Stimulated activated CD8-positive, alpha-beta memory T cell treated with anti-CD3 and anti-CD28 coated beads, Interleukin-12 subunit alpha, Interleukin-12 subunit beta, amount 100 ng/mL, for 1 hour (primary cell): Measurements from ENCODE around the gene RNF157.
"Not testable (repeated sequence)": the region's sequence is repeated elsewhere in the genome, so short reads cannot be mapped to it uniquely, and the experiment has no call there.

Experiments used
- DNase-seq: peaks from one replicate; pipeline ENCODE4 v3.0.0-alpha.2; 2020; ENCODE audit warnings: low read depth

Gene RNF157

DNA sequence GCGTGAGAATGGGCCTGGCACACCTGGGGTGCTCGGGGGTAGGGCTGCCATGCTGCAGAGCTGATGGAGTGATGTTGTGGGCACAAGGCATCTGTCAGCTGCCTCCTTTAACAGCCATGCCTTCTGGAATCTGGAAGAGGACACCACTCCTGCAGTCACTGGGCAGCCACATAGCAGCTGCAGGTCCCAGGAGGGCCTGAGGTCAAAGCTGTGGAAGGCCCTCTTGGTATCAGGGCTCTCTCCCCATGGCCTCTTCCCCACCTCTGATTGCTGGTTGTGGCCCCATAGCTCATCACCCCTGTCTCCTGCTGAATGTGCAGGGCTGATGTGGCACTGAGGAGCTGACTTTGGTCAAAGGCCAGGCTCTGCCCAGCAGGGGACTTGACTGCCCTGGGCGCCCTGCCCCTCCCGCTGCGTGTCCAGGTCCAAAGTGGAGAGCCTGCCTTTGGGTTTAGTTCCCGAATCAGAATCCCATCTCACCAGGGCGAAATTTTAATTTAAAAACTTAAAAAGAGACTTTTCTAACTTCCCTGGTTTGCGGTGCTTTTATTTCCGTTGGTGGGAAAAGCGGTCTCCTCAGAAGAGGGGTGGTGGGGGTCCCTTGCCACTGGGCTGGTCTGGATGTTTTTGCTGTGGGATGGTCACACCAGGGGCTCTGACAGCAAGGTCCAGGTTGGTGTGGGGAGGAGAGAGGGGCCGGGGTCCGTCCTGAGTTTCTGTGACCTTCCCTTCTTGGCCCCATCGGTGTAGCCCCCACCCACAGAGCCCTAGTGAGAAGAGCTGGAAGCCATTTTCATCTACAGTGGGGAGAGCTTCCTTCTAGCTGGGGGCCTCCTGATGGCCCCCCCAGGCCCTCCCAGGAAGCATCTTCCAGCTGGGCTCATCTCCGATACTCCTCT, 30.7 kb upstream of the RNF157 start:
- DNase-seq, result no peak

DNA sequence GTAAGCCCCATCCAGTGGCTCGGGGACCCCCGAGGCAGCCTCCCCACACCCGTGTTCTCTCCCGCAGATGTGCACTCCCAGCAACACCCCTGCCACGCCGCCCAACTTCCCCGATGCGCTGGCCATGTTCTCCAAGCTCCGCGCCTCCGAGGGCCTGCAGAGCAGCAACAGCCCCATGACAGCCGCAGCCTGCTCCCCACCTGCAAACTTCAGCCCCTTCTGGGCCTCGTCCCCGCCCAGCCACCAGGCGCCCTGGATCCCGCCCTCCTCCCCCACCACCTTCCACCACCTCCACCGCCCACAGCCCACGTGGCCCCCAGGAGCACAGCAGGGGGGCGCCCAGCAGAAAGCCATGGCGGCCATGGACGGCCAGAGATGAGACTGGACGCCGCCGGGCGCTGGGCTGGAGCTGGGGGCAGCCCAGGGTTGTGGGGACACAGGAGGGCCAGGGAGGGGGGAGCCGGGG, 29.9 kb upstream of the RNF157 start:
- DNase-seq, result no peak

DNA sequence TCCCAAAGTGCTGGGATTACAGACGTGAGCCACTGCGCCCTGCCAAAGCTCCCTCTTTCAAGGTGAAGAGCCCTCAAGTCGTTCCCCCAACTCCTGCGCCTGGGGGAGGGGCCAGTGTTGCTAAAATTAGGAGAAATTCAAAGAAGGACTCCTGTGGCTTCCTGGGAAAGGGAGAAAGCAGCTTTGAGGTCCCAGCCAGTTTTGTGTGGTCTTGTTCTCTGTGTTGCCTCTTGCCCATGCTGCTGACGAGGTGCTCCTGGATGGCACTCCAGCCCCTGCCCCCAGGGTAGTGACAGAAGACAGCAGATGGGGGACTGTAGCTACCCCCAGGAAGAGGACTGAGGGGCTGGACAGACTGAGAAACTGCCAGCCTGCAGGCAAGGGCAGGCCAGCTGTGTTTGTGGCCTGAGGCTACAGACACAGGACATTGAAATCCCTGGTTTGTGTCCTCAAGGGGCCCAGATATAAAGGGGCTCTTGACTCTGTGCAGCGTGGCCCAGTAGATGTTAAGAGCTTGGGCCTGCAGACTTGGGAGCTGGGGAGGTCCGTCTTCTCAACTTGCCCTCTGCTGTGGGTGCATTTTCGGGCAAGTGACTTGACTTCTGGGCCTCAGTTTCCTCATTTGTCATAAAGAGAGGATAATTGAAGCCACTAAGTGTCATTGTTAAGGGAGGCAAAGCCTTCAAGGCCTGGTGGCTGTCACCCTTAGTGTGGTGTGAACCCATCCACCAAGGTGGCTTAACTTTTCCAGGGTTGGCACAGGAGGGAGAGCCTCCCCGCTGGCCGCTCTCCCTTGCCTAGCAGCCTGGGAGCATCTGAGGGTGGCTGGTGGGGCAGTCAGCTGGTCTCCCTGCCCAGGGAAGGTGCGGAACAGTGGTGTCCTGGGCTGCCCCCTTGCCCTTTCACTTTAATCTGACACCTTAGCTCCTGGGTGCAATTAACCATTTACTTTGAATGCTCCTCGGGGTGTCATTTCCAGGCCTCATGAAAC, 29.0 kb upstream of the RNF157 start:
- no peak for DNase-seq

DNA sequence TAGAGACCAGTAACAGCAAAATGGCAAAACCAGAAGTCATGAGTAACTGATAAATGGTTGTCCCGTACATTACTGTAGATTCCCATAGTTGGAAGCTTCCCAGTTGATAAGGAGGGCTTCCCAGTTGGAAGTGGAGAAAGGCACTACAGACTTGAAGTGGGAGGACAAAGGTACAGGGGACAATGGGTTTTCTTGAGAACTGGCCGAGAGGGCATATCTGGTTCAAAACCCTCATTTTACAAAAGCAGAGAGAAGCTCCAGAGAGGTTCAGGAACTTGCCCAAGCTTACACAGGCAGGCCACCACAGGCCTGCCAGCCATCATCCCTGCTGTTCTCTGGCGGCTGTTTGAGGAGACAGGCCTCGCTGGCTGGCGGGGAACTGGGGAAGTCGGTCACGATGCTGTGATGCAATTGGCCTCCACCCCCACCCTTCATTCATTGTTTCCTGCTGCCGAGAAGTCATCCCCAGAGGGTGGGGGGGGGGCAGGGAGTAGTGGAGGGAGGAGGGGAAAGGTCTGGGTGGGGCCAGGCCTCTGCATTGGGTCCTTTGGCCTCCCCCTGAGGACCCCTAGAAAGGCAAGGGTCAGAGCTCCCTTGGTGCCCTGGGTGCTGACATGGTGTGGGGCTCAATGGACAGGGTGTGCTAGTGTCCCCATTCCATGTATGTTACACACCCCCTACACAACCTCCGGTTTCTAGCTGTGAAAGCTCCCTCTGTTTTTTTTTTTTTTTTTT, 27.9 kb upstream of the RNF157 start:
- peak; percentile 49 for DNase-seq

DNA sequence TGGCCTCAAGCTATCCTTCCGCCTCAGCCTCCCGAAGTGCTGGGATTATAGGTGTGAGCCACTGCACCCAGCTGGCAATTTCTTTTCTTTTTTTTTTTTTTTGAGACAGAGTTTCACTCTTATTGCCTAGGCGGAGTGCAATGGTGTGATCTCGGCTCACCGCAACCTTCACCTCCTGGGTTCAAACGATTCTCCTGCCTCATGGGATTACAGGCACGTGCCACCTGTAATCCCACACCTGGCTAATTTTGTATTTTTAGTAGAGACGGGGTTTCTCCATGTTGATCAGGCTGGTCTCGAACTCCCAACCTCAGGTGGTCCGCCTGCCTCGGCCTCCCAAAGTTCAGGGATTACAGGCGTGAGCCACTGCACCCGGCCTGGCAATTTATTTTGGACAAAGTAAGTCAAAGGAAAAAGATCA, 27.3 kb upstream of the RNF157 start:
- DNase-seq, result not testable (repeated sequence)

DNA sequence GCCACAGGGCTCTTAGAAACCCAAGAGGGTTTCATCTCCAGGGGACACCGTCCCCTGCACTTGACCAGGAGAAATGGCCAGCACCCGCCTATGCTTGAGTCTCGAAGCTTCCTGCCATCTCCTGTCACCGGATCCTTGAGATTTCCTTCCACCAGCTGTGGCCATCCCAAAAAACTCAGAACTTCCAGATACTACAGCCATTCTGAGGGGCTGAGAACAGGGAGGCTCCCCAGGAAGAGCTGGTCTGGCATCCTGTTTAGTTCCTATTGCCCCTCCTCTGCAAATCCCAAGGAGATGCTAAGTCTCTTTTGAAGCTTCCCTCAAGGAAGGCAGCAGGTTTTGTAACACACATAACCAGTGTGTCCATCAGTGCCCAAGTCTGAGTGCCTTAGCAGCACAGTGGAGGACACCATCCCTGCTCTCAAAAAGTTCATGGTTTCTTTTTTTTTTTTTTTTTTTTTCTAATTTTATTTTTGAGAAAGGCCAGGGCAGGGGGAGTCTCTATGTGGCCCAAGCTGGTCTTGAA, 26.8 kb upstream of the RNF157 start:
- no peak for DNase-seq

DNA sequence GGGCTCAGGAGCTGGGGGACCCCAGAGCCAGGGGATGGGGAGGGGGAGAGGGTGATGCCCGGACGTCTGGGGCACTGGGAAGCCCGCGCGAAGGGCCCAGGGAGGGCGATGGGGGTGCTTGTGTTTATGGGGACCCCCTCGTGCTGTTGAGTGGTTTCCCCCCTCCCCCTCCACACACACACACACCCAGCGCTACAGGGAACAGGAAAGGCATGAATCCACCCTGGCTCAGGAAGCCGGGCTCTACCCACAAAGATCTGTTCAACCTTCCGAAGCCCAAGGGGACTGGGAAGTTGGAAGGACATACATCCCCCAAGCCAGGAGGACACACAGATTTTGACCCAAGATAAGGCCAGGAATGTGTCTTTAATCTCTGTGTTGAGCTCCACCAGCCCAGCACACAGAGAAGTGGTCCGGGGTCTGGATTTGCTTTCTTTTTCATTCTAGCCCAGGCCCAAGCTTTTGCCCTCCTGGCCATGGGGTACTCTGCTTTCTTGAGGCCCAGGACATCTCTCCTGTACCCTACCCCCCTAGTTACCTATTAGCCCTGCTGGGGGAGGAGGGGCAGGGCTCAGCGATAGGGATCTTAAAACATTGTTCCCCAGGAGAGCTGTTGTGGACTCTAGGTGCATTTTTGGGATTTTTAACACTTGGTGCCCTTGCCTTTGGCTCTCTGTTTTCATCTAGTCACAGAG, 26.1 kb upstream of the RNF157 start:
- DNase-seq, result no peak

DNA sequence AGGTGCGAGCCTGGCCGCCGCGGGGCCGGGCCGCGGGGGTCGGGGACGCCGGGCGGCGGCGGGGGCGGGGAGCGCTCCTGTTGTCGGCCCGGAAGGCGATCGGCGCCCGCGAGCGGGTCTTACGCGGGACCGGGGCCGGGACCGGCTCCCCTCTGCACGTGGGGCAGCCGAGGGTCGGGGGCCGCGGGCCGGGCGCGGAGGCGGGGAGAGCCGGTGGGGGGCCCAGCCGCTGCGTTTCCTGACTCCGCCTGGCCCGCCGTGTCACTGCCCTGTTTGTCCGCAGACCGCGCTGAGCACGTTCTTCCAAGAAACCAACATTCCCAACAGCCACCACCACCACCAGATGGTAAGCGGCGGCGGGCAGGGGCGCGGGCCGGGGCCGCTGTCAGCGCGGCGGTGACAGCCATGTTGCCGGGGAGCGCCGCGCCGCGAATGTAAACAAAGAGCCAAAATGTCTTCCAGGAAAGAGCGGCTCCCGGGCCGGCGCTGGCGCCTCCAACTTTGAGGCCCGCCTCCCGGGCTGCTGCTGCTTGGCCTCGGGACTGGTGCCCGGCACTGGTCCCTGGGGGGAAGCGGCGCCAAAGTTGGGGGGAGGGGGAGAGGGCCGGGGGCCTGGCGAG, 25.4 kb upstream of the RNF157 start:
- DNase-seq, result no peak

DNA sequence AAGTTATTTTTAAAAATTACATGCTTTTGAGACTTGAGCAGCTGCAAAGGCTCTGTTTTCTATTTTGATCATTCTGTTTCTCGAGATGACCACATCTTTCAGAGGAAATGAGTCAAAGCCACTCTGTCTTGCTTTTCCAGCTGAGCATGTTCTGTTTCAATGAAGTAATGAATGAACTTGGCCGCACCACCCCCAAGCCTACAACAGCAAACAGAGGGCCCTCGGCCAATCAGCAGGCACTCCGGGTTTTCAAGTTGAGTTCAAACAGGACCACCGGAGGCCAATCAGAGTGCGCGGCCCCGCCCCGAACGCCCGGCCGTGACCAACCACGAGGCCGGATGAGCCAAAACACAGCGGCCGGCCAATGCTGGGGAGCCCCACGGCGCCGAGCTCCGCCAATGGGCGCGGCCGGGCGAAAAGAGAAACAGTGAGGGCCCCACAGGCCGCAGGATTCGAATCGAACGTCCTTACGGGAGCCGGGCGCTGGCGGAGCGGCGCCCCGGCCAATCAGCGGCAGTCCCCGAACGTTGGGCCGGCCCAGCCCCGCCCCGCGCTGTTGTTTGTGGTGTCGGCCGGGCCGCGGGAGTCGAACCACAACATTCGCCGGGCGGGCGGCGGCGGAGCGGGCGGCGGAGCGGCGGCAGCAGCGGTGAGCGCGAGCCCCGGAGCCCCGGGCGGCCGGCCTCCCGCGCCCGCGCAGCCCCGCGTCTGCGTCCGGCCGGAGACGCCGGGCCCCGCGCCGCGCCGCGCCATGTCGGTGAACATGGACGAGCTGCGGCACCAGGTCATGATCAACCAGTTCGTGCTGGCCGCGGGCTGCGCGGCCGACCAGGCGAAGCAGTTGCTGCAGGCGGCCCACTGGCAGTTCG, 24.7 kb upstream of the RNF157 start, which contains the start of gene UBALD2:
Gene UBALD2, plus strand, starts transcription at position 594 of the 869 bp plus-strand sequence. Its CDS starts 158 bp downstream, at position 752.
- DNase-seq, result peak; percentile 98

DNA sequence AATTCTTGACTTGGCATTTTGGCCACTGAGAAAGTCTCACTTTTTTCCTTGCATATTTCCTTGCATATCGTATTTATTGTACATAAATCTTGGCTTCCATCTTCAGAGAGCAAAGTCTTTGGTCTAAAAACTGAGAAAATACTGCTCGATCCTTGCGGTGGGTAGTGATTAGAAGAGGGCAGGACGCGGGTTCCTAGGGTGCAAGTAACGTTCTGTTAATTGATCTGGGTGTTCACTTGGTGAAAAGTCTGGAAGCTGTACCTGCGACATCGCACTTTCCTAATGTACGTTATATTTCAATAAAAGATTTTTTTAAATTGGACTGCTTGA, 24.1 kb upstream of the RNF157 start:
- no peak for DNase-seq

DNA sequence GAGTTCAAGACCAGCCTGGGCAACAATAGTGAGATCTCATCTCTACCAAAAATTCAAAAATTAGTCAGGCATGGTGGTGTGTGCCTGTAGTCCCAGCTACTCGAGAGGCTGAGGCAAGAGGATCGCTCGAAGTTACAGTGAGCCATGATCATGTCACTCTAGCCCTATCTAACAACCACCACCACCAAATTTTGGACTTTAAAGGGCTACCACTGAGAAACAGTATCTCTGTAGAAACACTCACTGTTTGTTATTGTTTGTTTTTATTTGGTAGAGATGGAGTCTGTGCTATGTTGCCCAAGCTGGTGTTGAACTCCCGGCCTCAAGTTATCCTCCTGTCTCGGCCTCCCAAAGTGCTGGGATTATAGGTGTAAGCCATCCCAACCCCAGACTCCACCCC, 23.6 kb upstream of the RNF157 start:
- DNase-seq, result no peak

DNA sequence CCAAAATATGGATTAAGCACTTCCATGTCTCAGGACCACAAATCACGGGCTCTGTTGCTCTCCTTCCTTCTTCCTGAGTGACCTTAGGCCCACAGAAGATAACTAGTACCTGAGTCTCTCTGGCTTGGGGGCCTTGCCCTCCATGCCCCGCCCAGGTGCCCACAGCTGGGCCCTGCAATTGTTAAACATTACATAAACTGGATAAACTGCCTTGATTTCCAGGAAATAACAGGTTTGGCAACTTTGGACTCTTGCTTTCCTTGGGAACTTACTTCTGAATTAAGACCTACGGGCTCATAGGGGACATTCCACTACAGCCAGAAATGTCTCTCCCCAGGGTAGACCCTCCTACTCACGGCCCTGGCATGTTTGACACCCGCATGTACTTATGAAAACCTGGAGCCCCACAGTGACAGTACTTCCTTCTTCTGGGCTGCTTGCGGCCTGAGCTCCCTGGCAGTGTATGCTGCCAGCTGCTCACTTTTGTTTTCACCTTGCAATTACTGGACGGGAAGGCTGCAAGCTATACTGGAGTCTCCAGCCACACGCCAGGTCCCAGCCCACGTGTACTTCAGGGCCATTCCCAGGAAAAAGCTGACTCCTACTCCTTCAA, 22.5 kb upstream of the RNF157 start:
- no peak for DNase-seq

DNA sequence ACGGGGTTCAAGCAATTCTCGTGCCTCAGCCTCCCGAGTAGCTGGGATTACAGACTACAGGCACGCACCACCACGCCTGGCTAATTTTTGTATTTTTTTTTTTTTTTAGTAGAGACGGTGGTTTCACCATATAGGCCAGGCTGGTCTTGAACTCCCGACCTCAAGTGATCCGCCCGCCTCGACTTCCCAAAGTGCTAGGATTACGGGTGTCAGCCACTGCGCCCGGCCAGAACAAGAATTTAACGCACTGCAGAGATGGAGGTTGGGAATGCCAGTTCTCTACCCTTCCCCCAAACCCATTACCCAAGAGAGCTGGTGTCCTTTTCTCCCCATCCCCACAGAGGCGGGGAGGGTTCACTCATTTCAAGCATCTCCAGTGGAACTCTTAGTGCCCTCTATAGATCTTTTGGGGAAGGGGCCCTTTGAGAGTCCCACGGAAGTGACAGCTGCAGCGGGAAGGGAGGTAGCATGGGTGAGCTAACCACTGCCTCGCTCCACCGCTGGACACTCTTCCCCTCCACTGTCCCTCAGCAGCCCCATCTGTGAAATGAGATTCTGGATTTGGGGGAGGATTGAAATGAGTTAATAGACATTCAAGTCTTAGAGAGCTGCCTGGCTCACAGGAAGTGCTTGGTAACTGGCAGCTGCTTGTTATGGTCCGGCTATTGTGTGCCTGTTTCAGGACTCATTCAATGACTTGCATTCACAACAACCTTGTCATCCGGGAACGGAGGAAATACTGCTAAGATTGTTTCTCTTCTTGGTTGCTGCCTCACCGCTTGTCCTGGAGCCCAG, 21.3 kb upstream of the RNF157 start:
- no peak for DNase-seq

DNA sequence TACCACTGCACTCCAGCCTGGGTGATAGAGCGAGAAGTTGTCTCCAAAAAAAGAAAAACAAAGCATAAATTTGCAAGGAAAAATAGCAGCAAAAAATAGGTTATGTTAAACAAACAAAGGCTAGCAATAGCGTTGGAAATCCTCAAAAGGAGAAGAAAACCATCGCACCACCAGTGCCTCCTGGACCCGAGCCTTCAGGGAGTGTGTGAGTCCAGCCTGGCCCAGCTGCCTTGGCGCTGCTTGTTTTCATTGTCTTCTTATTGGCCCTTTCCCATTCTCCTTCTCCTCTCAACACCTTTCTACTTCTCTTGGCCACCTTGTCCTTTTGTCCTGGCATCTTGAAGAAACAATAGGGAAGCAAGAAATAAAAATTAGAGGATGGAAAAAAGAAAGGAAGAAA, 20.4 kb upstream of the RNF157 start:
- DNase-seq, result no peak

DNA sequence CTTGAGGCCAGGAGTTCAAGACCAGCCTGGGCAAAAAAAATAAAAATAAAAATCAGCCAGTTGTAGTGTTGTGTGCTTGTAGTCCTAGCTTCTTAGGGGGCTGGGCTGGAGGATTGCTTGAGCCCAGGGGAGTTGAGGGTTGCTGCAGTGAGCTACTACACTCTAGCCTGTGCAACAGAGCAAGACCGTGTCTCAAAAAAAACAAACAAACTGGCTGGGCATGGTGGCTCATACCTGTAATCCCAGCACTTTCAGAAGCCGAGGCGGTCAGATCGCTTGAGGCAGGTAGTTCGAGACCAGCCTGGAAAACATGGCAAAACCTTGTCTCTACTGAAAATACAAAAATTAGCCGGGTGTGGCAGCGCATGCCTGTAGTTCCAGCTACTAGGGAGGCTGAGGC, 19.9 kb upstream of the RNF157 start:
- DNase-seq, result no peak

DNA sequence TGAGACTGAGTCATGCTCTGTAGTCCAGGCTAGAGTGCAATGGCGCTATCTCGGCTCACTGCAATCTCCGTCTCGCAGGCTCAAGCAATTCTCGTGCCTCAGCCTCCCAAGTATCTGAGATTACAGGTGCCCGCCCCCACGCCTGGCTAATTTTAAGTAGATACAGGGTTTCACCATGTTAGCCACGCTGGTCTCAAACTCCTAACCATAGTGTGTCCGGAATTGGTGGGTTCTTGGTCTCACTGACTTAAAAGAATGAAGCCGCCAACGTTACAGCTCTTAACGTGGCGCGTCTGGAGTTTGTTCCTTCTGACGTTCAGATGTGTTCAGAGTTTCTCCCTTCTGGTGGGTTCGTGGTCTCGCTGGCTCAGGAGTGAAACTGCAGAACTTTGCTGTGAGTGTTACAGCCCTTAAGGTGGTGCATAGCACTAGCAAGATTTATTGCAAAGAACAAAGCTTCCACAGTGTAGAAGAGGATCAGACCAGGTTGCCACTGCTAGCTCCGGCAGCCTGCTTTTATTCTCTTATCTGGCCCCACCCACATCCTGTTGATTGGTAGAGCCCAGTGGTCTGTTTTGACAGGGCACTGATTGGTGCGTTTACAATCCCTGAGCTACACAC, 16.2 kb upstream of the RNF157 start:
- DNase-seq, result not testable (repeated sequence)

DNA sequence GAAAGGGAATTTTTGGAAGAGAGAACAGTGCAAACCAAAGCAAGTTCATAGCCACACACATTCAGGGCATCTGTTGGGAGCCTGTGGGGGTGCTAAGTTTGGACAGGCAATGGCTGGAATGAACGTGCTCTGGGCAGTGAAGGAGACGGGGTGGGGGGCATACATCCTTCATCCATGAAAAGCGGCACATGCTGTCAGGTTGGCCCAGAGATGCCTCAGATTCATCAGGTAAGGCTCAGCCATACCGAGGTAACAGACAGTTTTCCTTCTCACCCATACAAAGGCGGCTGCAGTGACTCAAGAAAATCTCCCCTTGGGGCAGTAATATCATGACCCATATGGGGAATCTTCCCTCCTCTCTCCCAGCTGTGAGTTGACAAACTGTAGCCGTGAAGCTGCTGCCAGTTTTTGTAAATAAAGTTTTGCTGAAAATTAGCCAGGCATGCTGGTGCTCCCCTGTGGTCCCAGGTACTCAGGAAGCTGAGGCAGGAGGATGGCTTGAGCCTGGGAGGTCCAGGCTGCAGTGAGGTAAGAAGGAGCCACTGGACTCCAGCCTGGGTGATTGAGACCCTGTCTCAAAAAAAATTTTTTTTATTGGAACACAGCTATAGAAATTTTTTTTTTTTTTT, 15.6 kb upstream of the RNF157 start:
- no peak for DNase-seq
